GM12878 (cell line): Measurements from ENCODE around the gene ABI3. TPM values are rescaled to one million over a fixed set of nuclear protein-coding genes. Genes with fewer than 3 reads are reported as not detected.

ENCODE experiments used
- ATAC-seq: fragments of 200-7000 bp; cut with Tn5 transposase; 3 replicates; pipeline ENCODE4 v1.9.1; 2020; ENCODE audit warnings: mild to moderate bottlenecking, moderate library complexity
- BruUV-seq: library from RNA; stranded (reverse); fragments of 400-500 nt; replicated peaks from 2 replicates; lab custom pipeline; 2021; lab: Mats Ljungman, UMichigan
- CTCF ChIA-PET: fragments of 300-600 bp; sonication (Branson Sonifier 250); formaldehyde crosslinking; extraction: SDS; loops from one replicate; lab custom pipeline; 2021; ENCODE audit warnings: inconsistent platforms; lab: Yijun Ruan, JAX
- POLR2A ChIA-PET: fragments of 350-600 bp; formaldehyde crosslinking; extraction: SDS; loops from one replicate; lab custom pipeline; 2021; ENCODE audit warnings: inconsistent platforms; lab: Charles Lee
- RAD21 ChIA-PET: fragments of 300-600 bp; sonication (Branson Sonifier 250); formaldehyde crosslinking; loops from one replicate; lab custom pipeline; 2023; ENCODE audit warnings: antibody characterized with exemption; ENCODE audit not compliant: unreplicated experiment; lab: Charles Lee
- SMC1A ChIA-PET: fragments of 300-600 bp; sonication (Branson Sonifier 250); formaldehyde crosslinking; loops from one replicate; lab custom pipeline; 2023; ENCODE audit not compliant: unreplicated experiment, uncharacterized antibody; lab: Charles Lee
- DNase-seq: peaks from one replicate; pipeline ENCODE4 v3.0.0-alpha.2; 2011; ENCODE audit warnings: low read depth, low spot score
- FAIRE-seq: peaks from 3 replicates; lab custom pipeline; 2011; peaks lifted over from hg19 to GRCh38; lab: Jason Lieb, UNC
- H2AFZ ChIP-seq: 2 replicates; pipeline ENCODE4 v1.6.0; 2011; ENCODE audit warnings: low read depth, low read length, control low read depth; ENCODE audit not compliant: control insufficient read depth
- H3K27ac ChIP-seq: 2 replicates; pipeline ENCODE4 v1.5.1; 2011; ENCODE audit warnings: control low read depth; ENCODE audit not compliant: control insufficient read depth, insufficient read depth
- H3K27me3 ChIP-seq, 2 experiments: replicated peaks in 1 of 2; 2 replicates each; pipeline versions ENCODE4 v1.6.0 to v1.6.1; 2011; ENCODE audit warnings: low read length in 1 of 2; ENCODE audit not compliant: control insufficient read depth in 2 of 2, insufficient read depth in 2 of 2
- H3K36me3 ChIP-seq, 2 experiments: 2 replicates each; pipeline ENCODE4 v1.5.1; 2011; ENCODE audit warnings: low read length in 1 of 2; ENCODE audit not compliant: control insufficient read depth in 2 of 2, insufficient read depth in 2 of 2
- H3K4me1 ChIP-seq: 2 replicates; pipeline ENCODE4 v1.6.1; 2011; ENCODE audit warnings: mild to moderate bottlenecking, low read length, moderate library complexity, mixed read lengths; ENCODE audit not compliant: control insufficient read depth, insufficient read depth
- H3K4me2 ChIP-seq: 2 replicates; pipeline ENCODE4 v1.6.0; 2011; ENCODE audit warnings: control low read depth; ENCODE audit not compliant: control insufficient read depth, insufficient read depth
- H3K4me3 ChIP-seq: fragments of 200-600 bp; sonication (generic); 2 replicates; pipeline ENCODE4 v1.5.1; 2016
- H3K79me2 ChIP-seq: 2 replicates; pipeline ENCODE4 v1.6.0; 2011; ENCODE audit warnings: low read length; ENCODE audit not compliant: control insufficient read depth, insufficient read depth
- H3K9ac ChIP-seq: 2 replicates; pipeline ENCODE4 v1.8.0; 2011; ENCODE audit warnings: low read length, control low read depth, mixed read lengths; ENCODE audit not compliant: control insufficient read depth, insufficient read depth
- H3K9me3 ChIP-seq: replicated peaks from 3 replicates; pipeline ENCODE4 v1.5.1; 2011; ENCODE audit warnings: mild to moderate bottlenecking, low read length; ENCODE audit not compliant: control insufficient read depth, insufficient read depth
- H4K20me1 ChIP-seq: 2 replicates; pipeline ENCODE4 v1.6.0; 2011; ENCODE audit not compliant: control insufficient read depth, insufficient read depth
- BCL11A ChIP-seq: IDR thresholded peaks from 2 replicates; pipeline ENCODE4 v1.6.1; 2011; ENCODE audit warnings: low read depth, low read length
- CBX3 ChIP-seq: fragments of 200-600 bp; sonication (generic); IDR thresholded peaks from 2 replicates; pipeline ENCODE4 v1.6.1; 2016; ENCODE audit warnings: low read depth, borderline replicate concordance
- DPF2 ChIP-seq: fragments of 450-650 bp; IDR thresholded peaks from 2 replicates; pipeline ENCODE4 v1.6.1; 2017; ENCODE audit warnings: mild to moderate bottlenecking
- HCFC1 ChIP-seq: fragments of 150-350 bp; IDR thresholded peaks from 2 replicates; pipeline ENCODE4 v1.6.1; 2014; ENCODE audit warnings: low read length
- NRF1 ChIP-seq: conservative IDR thresholded peaks from 2 replicates; pipeline ENCODE4 v1.6.1; 2011; ENCODE audit warnings: mild to moderate bottlenecking, low read depth, low read length, improper control_type of control experiment
- SMARCA5 ChIP-seq: fragments of 450-650 bp; IDR thresholded peaks from 2 replicates; pipeline ENCODE4 v1.6.1; 2017; ENCODE audit warnings: mild to moderate bottlenecking
- WRNIP1 ChIP-seq: IDR thresholded peaks from 2 replicates; pipeline ENCODE4 v1.6.1; 2011; ENCODE audit warnings: low read depth, low read length, improper control_type of control experiment, borderline replicate concordance
- YBX1 ChIP-seq: fragments of 450-650 bp; IDR thresholded peaks from 2 replicates; pipeline ENCODE4 v1.6.1; 2016; ENCODE audit warnings: antibody characterized with exemption
- WGBS: methylation state at CpG from one replicate; pipeline ENCODE4 v1.1.6; 2016; ENCODE audit warnings: low lambda C conversion rate; ENCODE audit not compliant: insufficient replicate concordance, insufficient coverage; ENCODE audit errors: missing lambda C conversion rate; 5-methylcytosine and 5-hydroxymethylcytosine counted together
- in situ Hi-C: fragments of 300-500 bp; cut with MboI; formaldehyde crosslinking; loops from 9 replicates; pipeline ENCODE4 v1.14.3; 2018; ENCODE audit warnings: mixed read lengths
- intact Hi-C: fragments of 100-400 bp; cut with micrococcal nuclease; formaldehyde crosslinking; loops from one replicate; pipeline ENCODE4 v1.14.2; 2022; ENCODE audit not compliant: unreplicated experiment
- polyA plus RNA-seq, 11 experiments: library from polyadenylated mRNA; depleted of rRNA in 4 of 11; unstranded in 6 of 11; stranded (reverse) in 5 of 11; fragments of >200 nt; fragmentation: Nextera tagmentation in 4 of 11; fragmentation: Illumina TruSeq in 1 of 11; extraction: Ambion mirVana in 4 of 11; extraction: Trizol in 1 of 11; gene quantifications; 1 replicate in 1 of 11; 2 replicates in 10 of 11; pipeline versions ENCODE4 v1.2.1 to v1.2.3, GENCODE V29; 2011 to 2016; ENCODE audit warnings: inconsistent platforms in 2 of 11, missing spikeins in 2 of 11, low read depth in 1 of 11
- total RNA-seq, 4 experiments: library from RNA; depleted of rRNA in 3 of 4; stranded (reverse); fragments of >200 nt in 3 of 4; fragmentation: Illumina TruSeq in 1 of 4; extraction: Trizol in 1 of 4; gene quantifications; 2 replicates each; pipeline versions ENCODE4 v1.2.1 to v1.2.3, GENCODE V29; 2013 to 2021
- TF ChIP-seq, protein P1 (sequence below): fragments of 450-650 bp; conservative IDR thresholded peaks from 2 replicates; pipeline ENCODE4 v1.6.1; 2017; ENCODE audit warnings: mild to moderate bottlenecking, moderate library complexity
- TF ChIP-seq, protein P2 (sequence below): fragments of 150-350 bp; IDR thresholded peaks from 2 replicates; pipeline ENCODE4 v1.6.1; 2014; ENCODE audit warnings: mild to moderate bottlenecking, low read depth, low read length
- TF ChIP-seq, protein P3 (sequence below): IDR thresholded peaks from 2 replicates; pipeline ENCODE4 v1.6.1; 2011; ENCODE audit warnings: low read depth, mild to moderate bottlenecking, low read length, moderate library complexity, borderline replicate concordance; ENCODE audit errors: extremely low read depth
- TF ChIP-seq, protein P4 (sequence below): fragments of 150-350 bp; IDR thresholded peaks from 2 replicates; pipeline ENCODE4 v1.6.1; 2016; ENCODE audit warnings: low read depth, low read length
- TF ChIP-seq, protein P5 (sequence below): IDR thresholded peaks from 2 replicates; pipeline ENCODE4 v1.6.1; 2012; ENCODE audit warnings: low read depth, low read length, improper control_type of control experiment

Gene ABI3
- total and polyA plus RNA-seq, 10 of the 15 experiments (the other 5 are each of a cell fraction or from before 2014, with no cell fraction given), result 13.4 to 109 (median 51.1) TPM

DNA sequence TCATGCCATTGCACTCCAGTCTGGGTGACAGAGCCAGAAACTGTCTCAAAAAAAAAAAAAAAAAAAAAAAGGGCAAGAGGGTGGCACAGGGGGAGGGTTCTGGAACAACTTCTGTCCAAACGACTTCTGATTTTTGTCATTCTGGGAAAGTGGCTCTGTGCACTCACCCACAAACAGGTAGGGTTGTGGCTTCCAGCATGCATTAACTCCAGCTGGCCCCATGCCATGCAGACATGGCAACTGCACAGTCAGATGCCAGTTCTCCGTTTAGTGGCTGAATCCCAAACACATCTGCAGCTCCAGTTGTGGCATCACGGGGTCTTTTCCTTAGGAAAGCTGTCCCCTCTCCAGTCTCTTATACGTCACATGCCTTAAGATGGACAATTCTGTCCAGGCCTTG, 47.6 kb upstream of the ABI3 start (continued):
- TF ChIP-seq, protein P1, sequence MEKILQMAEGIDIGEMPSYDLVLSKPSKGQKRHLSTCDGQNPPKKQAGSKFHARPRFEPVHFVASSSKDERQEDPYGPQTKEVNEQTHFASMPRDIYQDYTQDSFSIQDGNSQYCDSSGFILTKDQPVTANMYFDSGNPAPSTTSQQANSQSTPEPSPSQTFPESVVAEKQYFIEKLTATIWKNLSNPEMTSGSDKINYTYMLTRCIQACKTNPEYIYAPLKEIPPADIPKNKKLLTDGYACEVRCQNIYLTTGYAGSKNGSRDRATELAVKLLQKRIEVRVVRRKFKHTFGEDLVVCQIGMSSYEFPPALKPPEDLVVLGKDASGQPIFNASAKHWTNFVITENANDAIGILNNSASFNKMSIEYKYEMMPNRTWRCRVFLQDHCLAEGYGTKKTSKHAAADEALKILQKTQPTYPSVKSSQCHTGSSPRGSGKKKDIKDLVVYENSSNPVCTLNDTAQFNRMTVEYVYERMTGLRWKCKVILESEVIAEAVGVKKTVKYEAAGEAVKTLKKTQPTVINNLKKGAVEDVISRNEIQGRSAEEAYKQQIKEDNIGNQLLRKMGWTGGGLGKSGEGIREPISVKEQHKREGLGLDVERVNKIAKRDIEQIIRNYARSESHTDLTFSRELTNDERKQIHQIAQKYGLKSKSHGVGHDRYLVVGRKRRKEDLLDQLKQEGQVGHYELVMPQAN, result no peak
- TF ChIP-seq SMARCA5 (no peak), NRF1 (no peak), DPF2 (no peak)
- TF ChIP-seq, protein P2, sequence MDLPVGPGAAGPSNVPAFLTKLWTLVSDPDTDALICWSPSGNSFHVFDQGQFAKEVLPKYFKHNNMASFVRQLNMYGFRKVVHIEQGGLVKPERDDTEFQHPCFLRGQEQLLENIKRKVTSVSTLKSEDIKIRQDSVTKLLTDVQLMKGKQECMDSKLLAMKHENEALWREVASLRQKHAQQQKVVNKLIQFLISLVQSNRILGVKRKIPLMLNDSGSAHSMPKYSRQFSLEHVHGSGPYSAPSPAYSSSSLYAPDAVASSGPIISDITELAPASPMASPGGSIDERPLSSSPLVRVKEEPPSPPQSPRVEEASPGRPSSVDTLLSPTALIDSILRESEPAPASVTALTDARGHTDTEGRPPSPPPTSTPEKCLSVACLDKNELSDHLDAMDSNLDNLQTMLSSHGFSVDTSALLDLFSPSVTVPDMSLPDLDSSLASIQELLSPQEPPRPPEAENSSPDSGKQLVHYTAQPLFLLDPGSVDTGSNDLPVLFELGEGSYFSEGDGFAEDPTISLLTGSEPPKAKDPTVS, result no peak
- TF ChIP-seq, protein P3, sequence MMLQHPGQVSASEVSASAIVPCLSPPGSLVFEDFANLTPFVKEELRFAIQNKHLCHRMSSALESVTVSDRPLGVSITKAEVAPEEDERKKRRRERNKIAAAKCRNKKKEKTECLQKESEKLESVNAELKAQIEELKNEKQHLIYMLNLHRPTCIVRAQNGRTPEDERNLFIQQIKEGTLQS, result no peak
- TF ChIP-seq, all 136 proteins: peak for 0

DNA sequence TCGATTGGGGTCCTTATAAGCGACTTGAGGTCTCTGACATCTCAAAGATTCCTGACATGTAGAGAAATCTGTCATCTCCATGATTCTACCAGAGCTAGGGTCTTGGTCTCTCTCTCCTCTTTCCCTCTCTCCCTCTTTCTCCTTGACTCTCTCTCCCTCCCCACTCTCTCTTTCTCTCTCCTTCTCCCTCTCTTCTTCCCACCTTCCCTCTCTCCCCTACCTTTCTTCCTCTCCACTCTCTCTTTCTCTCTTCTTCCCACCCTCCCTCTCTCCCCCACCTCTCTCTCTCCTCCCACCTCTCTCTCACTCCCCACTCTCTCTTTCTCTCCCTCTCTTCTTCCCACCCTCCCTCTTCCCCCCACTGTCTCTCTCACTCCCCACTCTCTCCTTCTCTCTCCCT, 45.4 kb upstream of the ABI3 start:
- POLR2A ChIA-PET, result no interaction called here
- no peak for TF ChIP-seq CBX3
- TF ChIP-seq YBX1, result no peak
- TF ChIP-seq, protein P4, sequence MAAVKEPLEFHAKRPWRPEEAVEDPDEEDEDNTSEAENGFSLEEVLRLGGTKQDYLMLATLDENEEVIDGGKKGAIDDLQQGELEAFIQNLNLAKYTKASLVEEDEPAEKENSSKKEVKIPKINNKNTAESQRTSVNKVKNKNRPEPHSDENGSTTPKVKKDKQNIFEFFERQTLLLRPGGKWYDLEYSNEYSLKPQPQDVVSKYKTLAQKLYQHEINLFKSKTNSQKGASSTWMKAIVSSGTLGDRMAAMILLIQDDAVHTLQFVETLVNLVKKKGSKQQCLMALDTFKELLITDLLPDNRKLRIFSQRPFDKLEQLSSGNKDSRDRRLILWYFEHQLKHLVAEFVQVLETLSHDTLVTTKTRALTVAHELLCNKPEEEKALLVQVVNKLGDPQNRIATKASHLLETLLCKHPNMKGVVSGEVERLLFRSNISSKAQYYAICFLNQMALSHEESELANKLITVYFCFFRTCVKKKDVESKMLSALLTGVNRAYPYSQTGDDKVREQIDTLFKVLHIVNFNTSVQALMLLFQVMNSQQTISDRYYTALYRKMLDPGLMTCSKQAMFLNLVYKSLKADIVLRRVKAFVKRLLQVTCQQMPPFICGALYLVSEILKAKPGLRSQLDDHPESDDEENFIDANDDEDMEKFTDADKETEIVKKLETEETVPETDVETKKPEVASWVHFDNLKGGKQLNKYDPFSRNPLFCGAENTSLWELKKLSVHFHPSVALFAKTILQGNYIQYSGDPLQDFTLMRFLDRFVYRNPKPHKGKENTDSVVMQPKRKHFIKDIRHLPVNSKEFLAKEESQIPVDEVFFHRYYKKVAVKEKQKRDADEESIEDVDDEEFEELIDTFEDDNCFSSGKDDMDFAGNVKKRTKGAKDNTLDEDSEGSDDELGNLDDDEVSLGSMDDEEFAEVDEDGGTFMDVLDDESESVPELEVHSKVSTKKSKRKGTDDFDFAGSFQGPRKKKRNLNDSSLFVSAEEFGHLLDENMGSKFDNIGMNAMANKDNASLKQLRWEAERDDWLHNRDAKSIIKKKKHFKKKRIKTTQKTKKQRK, result no peak
- no peak for TF ChIP-seq BCL11A
- TF ChIP-seq HCFC1, result no peak
- TF ChIP-seq WRNIP1, result no peak
- TF ChIP-seq, protein P5, sequence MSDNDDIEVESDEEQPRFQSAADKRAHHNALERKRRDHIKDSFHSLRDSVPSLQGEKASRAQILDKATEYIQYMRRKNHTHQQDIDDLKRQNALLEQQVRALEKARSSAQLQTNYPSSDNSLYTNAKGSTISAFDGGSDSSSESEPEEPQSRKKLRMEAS, result no peak

More for the DNA sequence above, 45.4 kb upstream of the ABI3 start:
- H3K9ac ChIP-seq, result no peak overlapping the region
- RAD21 ChIA-PET, result no interaction called here
- no peak overlapping the region for H3K27ac ChIP-seq
- ATAC-seq, result no peak
- H3K4me3 ChIP-seq, result no peak overlapping the region
- no peaks in the 10 kb centered on the region for H3K79me2 ChIP-seq
- H3K9me3 ChIP-seq, result no peaks in the 10 kb centered on the region; the same call in 2 of the 3 replicates
- no peaks in the 10 kb centered on the region; a peak in 2 of 4 replicates for H3K27me3 ChIP-seq
- H2AFZ ChIP-seq, result no peak overlapping the region
- H3K4me1 ChIP-seq, result no peaks in the 10 kb centered on the region
- no peak for FAIRE-seq
- SMC1A ChIA-PET, result interaction anchor here (0.6 kb wide), 1 partner anchor 369 kb away, joined by 4 read pairs; no protein-coding TSS in a partner anchor
- no peak overlapping the region for H3K4me2 ChIP-seq
- intact Hi-C loops (no loop called here), in situ Hi-C loops (no loop called here)
- BruUV-seq, result no TSS peak
- no peaks in the 10 kb centered on the region for H4K20me1 ChIP-seq
- WGBS, result 34% methylated on average over 2 of the region's 2 CpGs
- CTCF ChIA-PET, result no interaction called here
- H3K36me3 ChIP-seq, result no peaks in the 10 kb centered on the region
- DNase-seq, result no peak
